AG08396 (cell line): ENCODE measurements around the gene CCR2.
"Not testable (repeated sequence)": the region's sequence is repeated elsewhere in the genome, so short reads cannot be mapped to it uniquely, and the experiment has no call there.

Experiments
- DNase-seq: peaks from one replicate; pipeline ENCODE4 v3.0.0; 2012; ENCODE audit warnings: low spot score, mixed read lengths

Gene CCR2

GRCh38 chr3:46353647-46354410 lies at the start of gene CCR2:
CCR2 (plus strand) TSS chr3:46354111; CDS start chr3:46357528, 3,417 bp downstream.
- DNase-seq, result no peak

- no peak for DNase-seq
Observed at GRCh38 chr3:46304739-46305138, 49.2 kb upstream of the CCR2 start.

GRCh38 chr3:46312991-46313390 lies 40.9 kb upstream of the CCR2 start:
- no peak for DNase-seq

- no peak for DNase-seq
Observed at GRCh38 chr3:46314517-46314916, 39.4 kb upstream of the CCR2 start.

GRCh38 chr3:46316206-46316605 lies 37.7 kb upstream of the CCR2 start:
- DNase-seq, result no peak

- no peak for DNase-seq
Observed at GRCh38 chr3:46318207-46318927, 35.5 kb upstream of the CCR2 start.

GRCh38 chr3:46321461-46322104 lies 32.3 kb upstream of the CCR2 start:
- no peak for DNase-seq

- no peak for DNase-seq
Observed at GRCh38 chr3:46324036-46324435, 29.9 kb upstream of the CCR2 start.

- DNase-seq, result no peak
Observed at GRCh38 chr3:46325645-46326300, 28.1 kb upstream of the CCR2 start.

- not testable (repeated sequence) for DNase-seq
Observed at GRCh38 chr3:46330676-46331075, 23.2 kb upstream of the CCR2 start.

GRCh38 chr3:46334741-46335478 lies 19.0 kb upstream of the CCR2 start:
- DNase-seq, result no peak

GRCh38 chr3:46335541-46335940 lies 18.4 kb upstream of the CCR2 start:
- DNase-seq, result no peak

GRCh38 chr3:46337911-46338310 lies 16.0 kb upstream of the CCR2 start:
- DNase-seq, result no peak

GRCh38 chr3:46338840-46339239 lies 15.1 kb upstream of the CCR2 start:
- no peak for DNase-seq

GRCh38 chr3:46344476-46344875 lies 9.4 kb upstream of the CCR2 start:
- DNase-seq, result no peak

- DNase-seq, result no peak
Observed at GRCh38 chr3:46348823-46349482, 5.0 kb upstream of the CCR2 start.

GRCh38 chr3:46349484-46350261 lies 4.2 kb upstream of the CCR2 start:
- no peak for DNase-seq

GRCh38 chr3:46350262-46350565 lies 3.7 kb upstream of the CCR2 start:
- no peak for DNase-seq

GRCh38 chr3:46351646-46352045 lies 2.3 kb upstream of the CCR2 start:
- DNase-seq, result no peak

- DNase-seq, result no peak
Observed at GRCh38 chr3:46353090-46353489, 821 bp upstream of the CCR2 start.

- no peak for DNase-seq
Observed at GRCh38 chr3:46354478-46354877, 567 bp downstream of the CCR2 start.
